WTC11 (cell line): ENCODE results near the gene KTI12.

ENCODE experiments used
- ATF1 ChIP-seq: sonication (generic); formaldehyde crosslinking; IDR thresholded peaks from 2 replicates; pipeline ENCODE4 v1.8.1; 2023; ENCODE audit warnings: mild to moderate bottlenecking, moderate library complexity, missing genetic modification reagents
- NFYB ChIP-seq: sonication (generic); formaldehyde crosslinking; conservative IDR thresholded peaks from 2 replicates; pipeline ENCODE4 v1.8.0; 2022; ENCODE audit warnings: low read depth, missing genetic modification reagents
- SP1 ChIP-seq: sonication (generic); formaldehyde crosslinking; conservative IDR thresholded peaks from 2 replicates; pipeline ENCODE4 v1.8.1; 2022; ENCODE audit warnings: missing genetic modification reagents
- TP53 ChIP-seq: sonication (generic); formaldehyde crosslinking; IDR thresholded peaks from 2 replicates; pipeline ENCODE4 v1.8.1; 2023; ENCODE audit warnings: mild to moderate bottlenecking, missing genetic modification reagents
- ZNF138 ChIP-seq: sonication (generic); formaldehyde crosslinking; conservative IDR thresholded peaks from 2 replicates; pipeline ENCODE4 v1.8.1; 2022; ENCODE audit warnings: mild to moderate bottlenecking, moderate library complexity, missing genetic modification reagents
- ZNF416 ChIP-seq: fragments of 250-450 bp; sonication (Bioruptor Pico); IDR thresholded peaks from 2 replicates; pipeline ENCODE4 v1.9.0; 2021; ENCODE audit warnings: mild to moderate bottlenecking, inconsistent platforms
- TF ChIP-seq, protein P1 (sequence below): fragments of 200-600 bp; IDR thresholded peaks from 2 replicates; pipeline ENCODE4 v1.8.0; 2022; ENCODE audit warnings: antibody characterized with exemption
- TF ChIP-seq, protein P2 (sequence below): sonication (generic); formaldehyde crosslinking; IDR thresholded peaks from 2 replicates; pipeline ENCODE4 v1.8.1; 2023; ENCODE audit warnings: mild to moderate bottlenecking, missing genetic modification reagents
- TF ChIP-seq, protein P3 (sequence below): sonication (generic); formaldehyde crosslinking; IDR thresholded peaks from 2 replicates; pipeline ENCODE4 v1.8.1; 2023; ENCODE audit warnings: mild to moderate bottlenecking, missing genetic modification reagents, moderate library complexity

DNA sequence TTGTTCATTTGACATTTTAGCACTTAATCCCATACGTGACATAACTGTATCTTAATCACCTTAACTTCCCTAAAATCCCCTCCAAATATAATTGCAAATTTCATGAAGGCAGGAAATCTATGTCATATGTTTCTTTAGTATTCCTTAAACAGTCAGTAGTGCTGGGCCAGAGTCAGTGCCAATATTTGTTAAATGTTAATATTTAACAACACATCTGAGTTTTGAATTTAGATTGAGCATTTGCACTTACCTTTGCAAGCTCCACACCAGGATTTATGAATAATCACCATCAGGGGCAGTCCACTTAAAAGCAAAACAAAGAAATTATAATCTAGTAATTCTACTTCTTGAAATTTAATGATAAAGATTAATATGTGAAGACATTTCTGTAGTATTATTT, 5.3 kb downstream of the KTI12 start:
- TF ChIP-seq, protein P1, sequence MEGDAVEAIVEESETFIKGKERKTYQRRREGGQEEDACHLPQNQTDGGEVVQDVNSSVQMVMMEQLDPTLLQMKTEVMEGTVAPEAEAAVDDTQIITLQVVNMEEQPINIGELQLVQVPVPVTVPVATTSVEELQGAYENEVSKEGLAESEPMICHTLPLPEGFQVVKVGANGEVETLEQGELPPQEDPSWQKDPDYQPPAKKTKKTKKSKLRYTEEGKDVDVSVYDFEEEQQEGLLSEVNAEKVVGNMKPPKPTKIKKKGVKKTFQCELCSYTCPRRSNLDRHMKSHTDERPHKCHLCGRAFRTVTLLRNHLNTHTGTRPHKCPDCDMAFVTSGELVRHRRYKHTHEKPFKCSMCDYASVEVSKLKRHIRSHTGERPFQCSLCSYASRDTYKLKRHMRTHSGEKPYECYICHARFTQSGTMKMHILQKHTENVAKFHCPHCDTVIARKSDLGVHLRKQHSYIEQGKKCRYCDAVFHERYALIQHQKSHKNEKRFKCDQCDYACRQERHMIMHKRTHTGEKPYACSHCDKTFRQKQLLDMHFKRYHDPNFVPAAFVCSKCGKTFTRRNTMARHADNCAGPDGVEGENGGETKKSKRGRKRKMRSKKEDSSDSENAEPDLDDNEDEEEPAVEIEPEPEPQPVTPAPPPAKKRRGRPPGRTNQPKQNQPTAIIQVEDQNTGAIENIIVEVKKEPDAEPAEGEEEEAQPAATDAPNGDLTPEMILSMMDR, result no peak
- TF ChIP-seq ATF1 (CRISPR knock-in tag) (no peak), NFYB (CRISPR knock-in tag) (no peak), TP53 (CRISPR knock-in tag) (no peak), ZNF138 (no peak), SP1 (no peak), ZNF416 (CRISPR knock-in tag) (no peak)
- TF ChIP-seq, protein P2, sequence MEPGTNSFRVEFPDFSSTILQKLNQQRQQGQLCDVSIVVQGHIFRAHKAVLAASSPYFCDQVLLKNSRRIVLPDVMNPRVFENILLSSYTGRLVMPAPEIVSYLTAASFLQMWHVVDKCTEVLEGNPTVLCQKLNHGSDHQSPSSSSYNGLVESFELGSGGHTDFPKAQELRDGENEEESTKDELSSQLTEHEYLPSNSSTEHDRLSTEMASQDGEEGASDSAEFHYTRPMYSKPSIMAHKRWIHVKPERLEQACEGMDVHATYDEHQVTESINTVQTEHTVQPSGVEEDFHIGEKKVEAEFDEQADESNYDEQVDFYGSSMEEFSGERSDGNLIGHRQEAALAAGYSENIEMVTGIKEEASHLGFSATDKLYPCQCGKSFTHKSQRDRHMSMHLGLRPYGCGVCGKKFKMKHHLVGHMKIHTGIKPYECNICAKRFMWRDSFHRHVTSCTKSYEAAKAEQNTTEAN (CRISPR knock-in tag), result no peak
- TF ChIP-seq, protein P3, sequence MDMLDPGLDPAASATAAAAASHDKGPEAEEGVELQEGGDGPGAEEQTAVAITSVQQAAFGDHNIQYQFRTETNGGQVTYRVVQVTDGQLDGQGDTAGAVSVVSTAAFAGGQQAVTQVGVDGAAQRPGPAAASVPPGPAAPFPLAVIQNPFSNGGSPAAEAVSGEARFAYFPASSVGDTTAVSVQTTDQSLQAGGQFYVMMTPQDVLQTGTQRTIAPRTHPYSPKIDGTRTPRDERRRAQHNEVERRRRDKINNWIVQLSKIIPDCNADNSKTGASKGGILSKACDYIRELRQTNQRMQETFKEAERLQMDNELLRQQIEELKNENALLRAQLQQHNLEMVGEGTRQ (CRISPR knock-in tag), result no peak
